OCI-LY7 (cell line): ENCODE data around the gene MAD2L2. TPM values are rescaled to one million over a fixed set of nuclear protein-coding genes. Genes with fewer than 3 reads are reported as not detected.

ENCODE experiments used
- BruUV-seq: library from RNA; stranded (reverse); fragments of 400-500 nt; replicated peaks from 2 replicates; lab custom pipeline; 2021; lab: Mats Ljungman, UMichigan
- CTCF ChIA-PET: fragments of 300-600 bp; sonication (Branson Sonifier 250); formaldehyde crosslinking; loops from one replicate; lab custom pipeline; 2022; ENCODE audit warnings: antibody characterized with exemption; ENCODE audit not compliant: unreplicated experiment; lab: Charles Lee
- POLR2A ChIA-PET: fragments of 300-600 bp; sonication (Branson Sonifier 250); formaldehyde crosslinking; loops from one replicate; lab custom pipeline; 2022; ENCODE audit warnings: antibody characterized with exemption; lab: Charles Lee
- DNase-seq: peaks from one replicate; pipeline ENCODE4 v3.0.0-alpha.2; 2015; ENCODE audit warnings: low spot score
- H2AFZ ChIP-seq: fragments of 200-600 bp; sonication (generic), shearing (Covaris generic); 2 replicates; pipeline ENCODE4 v1.6.1; 2014; ENCODE audit warnings: mild to moderate bottlenecking, antibody characterized with exemption, low read length, moderate library complexity
- H3K27ac ChIP-seq: fragments of 200-600 bp; sonication (generic); 2 replicates; pipeline ENCODE4 v1.5.1; 2014; ENCODE audit warnings: mixed run types, low read depth, mild to moderate bottlenecking, moderate library complexity, low read length, inconsistent platforms; ENCODE audit not compliant: poor library complexity, severe bottlenecking
- H3K36me3 ChIP-seq: fragments of 200-600 bp; sonication (generic); 2 replicates; pipeline ENCODE4 v1.6.1; 2014; ENCODE audit warnings: mild to moderate bottlenecking, antibody characterized with exemption, low read length, moderate library complexity, mixed read lengths; ENCODE audit not compliant: insufficient read depth
- H3K4me1 ChIP-seq: fragments of 200-600 bp; sonication (generic); 2 replicates; pipeline ENCODE4 v1.5.1; 2014; ENCODE audit warnings: mild to moderate bottlenecking, low read length; ENCODE audit not compliant: insufficient read depth, poor library complexity, severe bottlenecking
- H3K4me2 ChIP-seq: fragments of 200-600 bp; sonication (generic); 2 replicates; pipeline ENCODE4 v1.6.1; 2014; ENCODE audit warnings: mild to moderate bottlenecking, low read length
- H3K4me3 ChIP-seq: fragments of 200-600 bp; sonication (generic); 2 replicates; pipeline ENCODE4 v1.5.1; 2014; ENCODE audit warnings: mild to moderate bottlenecking, low read depth, low read length; ENCODE audit not compliant: poor library complexity, severe bottlenecking
- H3K79me2 ChIP-seq: fragments of 200-600 bp; sonication (generic); 2 replicates; pipeline ENCODE4 v1.6.1; 2016; ENCODE audit warnings: low read depth, mild to moderate bottlenecking, low read length, moderate library complexity, mixed read lengths; ENCODE audit not compliant: insufficient read depth
- H3K9me2 ChIP-seq: fragments of 200-600 bp; sonication (generic); 2 replicates; pipeline ENCODE4 v1.6.1; 2016; ENCODE audit warnings: mild to moderate bottlenecking, low read length, mixed read lengths; ENCODE audit not compliant: insufficient read depth
- H3K9me3 ChIP-seq: fragments of 200-600 bp; sonication (generic); 2 replicates; pipeline ENCODE4 v1.6.1; 2014; ENCODE audit warnings: mild to moderate bottlenecking, mixed run types, low read length, mixed read lengths
- H4K20me1 ChIP-seq: fragments of 200-600 bp; sonication (generic); 2 replicates; pipeline ENCODE4 v1.6.1; 2014; ENCODE audit warnings: mild to moderate bottlenecking, antibody characterized with exemption, low read length, moderate library complexity, mixed read lengths; ENCODE audit not compliant: insufficient read depth
- EZH2phosphoT487 ChIP-seq: fragments of 200-600 bp; sonication (generic); IDR thresholded peaks from 2 replicates; pipeline ENCODE4 v1.6.1; 2018; ENCODE audit warnings: low read depth, borderline replicate concordance, mild to moderate bottlenecking, mixed run types, antibody characterized with exemption, low read length, moderate library complexity, mixed read lengths
- intact Hi-C: fragments of 100-400 bp; cut with micrococcal nuclease; formaldehyde crosslinking; loops from one replicate; pipeline ENCODE4 v1.10.0; 2022; ENCODE audit not compliant: unreplicated experiment
- total RNA-seq, 2 experiments: library from RNA; depleted of rRNA in 1 of 2; stranded (reverse); fragments of >200 nt in 1 of 2; shearing (Covaris generic) in 1 of 2; gene quantifications; 2 replicates each; pipeline ENCODE4 v1.2.3, GENCODE V29; 2014 to 2022
- TF ChIP-seq, protein P1 (sequence below): fragments of 200-600 bp; sonication (generic); conservative IDR thresholded peaks from 2 replicates; pipeline ENCODE4 v1.5.1; 2014; ENCODE audit warnings: mild to moderate bottlenecking, antibody characterized with exemption, low read length, moderate library complexity, mixed read lengths

MAD2L2 gene
- total RNA-seq, 2 experiments from 2014 or later, result 89.7 to 144 TPM

DNA sequence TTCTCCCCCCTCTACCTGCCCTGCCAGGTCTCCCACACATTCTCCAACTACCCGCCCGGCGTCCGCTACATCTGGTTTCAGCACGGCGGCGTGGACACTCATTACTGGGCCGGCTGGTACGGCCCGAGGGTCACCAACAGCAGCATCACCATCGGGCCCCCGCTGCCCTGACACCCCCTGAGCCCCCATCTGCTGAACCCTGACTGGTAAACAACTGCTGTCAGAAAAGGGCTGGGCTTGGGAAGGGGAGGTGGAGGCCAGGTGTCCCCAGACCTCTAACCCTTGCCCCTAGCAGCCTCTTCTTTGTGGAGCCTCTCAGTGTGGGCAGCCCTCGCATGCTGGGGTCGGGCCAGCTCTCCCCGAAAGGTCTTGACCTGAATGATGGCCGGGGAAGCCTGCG, 19.8 kb downstream of the MAD2L2 start:
- H3K36me3 ChIP-seq, result peaks cover 7% of the 10 kb centered on the region; the same call in 1 of the 2 replicates
- no peaks in the 10 kb centered on the region for H4K20me1 ChIP-seq
- no peak overlapping the region for H2AFZ ChIP-seq
- no TSS peak for BruUV-seq
- POLR2A ChIA-PET, result interaction anchor here (0.7 kb wide), 1 partner anchor 16 kb away, joined by 3 read pairs; no protein-coding TSS in a partner anchor
- no peaks in the 10 kb centered on the region for H3K4me1 ChIP-seq
- H3K4me3 ChIP-seq, result no peak overlapping the region
- intact Hi-C loops, result no loop called here
- TF ChIP-seq, protein P1, sequence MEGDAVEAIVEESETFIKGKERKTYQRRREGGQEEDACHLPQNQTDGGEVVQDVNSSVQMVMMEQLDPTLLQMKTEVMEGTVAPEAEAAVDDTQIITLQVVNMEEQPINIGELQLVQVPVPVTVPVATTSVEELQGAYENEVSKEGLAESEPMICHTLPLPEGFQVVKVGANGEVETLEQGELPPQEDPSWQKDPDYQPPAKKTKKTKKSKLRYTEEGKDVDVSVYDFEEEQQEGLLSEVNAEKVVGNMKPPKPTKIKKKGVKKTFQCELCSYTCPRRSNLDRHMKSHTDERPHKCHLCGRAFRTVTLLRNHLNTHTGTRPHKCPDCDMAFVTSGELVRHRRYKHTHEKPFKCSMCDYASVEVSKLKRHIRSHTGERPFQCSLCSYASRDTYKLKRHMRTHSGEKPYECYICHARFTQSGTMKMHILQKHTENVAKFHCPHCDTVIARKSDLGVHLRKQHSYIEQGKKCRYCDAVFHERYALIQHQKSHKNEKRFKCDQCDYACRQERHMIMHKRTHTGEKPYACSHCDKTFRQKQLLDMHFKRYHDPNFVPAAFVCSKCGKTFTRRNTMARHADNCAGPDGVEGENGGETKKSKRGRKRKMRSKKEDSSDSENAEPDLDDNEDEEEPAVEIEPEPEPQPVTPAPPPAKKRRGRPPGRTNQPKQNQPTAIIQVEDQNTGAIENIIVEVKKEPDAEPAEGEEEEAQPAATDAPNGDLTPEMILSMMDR, result no peak
- TF ChIP-seq EZH2phosphoT487, result no peak
- H3K79me2 ChIP-seq, result no peaks in the 10 kb centered on the region
- H3K4me2 ChIP-seq, result no peak overlapping the region
- no peak overlapping the region for H3K27ac ChIP-seq
- CTCF ChIA-PET, result no interaction called here
- H3K9me2 ChIP-seq, result no peaks in the 10 kb centered on the region
- DNase-seq, result no peak
- H3K9me3 ChIP-seq, result no peaks in the 10 kb centered on the region

DNA sequence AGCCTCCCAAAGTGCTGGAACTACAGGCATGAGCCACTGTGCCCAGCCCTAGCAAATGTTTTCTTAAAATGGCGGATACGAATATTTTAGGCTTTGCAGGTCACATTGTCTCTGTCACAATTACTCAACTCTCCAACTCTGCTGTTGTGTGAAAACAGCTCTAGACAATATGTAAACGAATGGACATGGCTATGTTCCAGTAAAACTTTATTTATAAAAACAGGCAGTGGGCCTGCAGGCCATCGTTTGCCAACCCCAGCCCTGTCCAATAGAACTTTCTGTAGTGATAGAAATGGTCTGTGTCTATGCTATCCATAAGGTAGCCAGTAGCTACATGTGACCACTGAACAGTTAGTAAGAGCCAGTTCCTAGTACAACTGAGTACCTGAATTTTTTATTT, 21.2 kb downstream of the MAD2L2 start:
- ChIA-PET POLR2A (interaction anchor here (0.5 to 1.0 kb wide), 3 partner anchors 22 to 61 kb away, joined by 3 read pairs; no protein-coding TSS in a partner anchor), CTCF (no interaction called here)
- H3K9me2 ChIP-seq, result no peaks in the 10 kb centered on the region
- intact Hi-C loops, result loop anchor here (10.0 kb wide), 1 partner anchor 305 kb away; no protein-coding TSS in a partner anchor
- TF ChIP-seq, protein P1, result no peak
- no peak for TF ChIP-seq EZH2phosphoT487
- H3K36me3 ChIP-seq, result peaks cover 7% of the 10 kb centered on the region; the same call in 1 of the 2 replicates
- no peak overlapping the region for H3K4me2 ChIP-seq
- no peak for DNase-seq
- H3K27ac ChIP-seq, result no peak overlapping the region
- no peaks in the 10 kb centered on the region for H4K20me1 ChIP-seq
- no peaks in the 10 kb centered on the region for H3K9me3 ChIP-seq
- H3K4me1 ChIP-seq, result peaks cover 6% of the 10 kb centered on the region
- no peak overlapping the region for H2AFZ ChIP-seq
- H3K79me2 ChIP-seq, result no peaks in the 10 kb centered on the region
- BruUV-seq, result no TSS peak
- H3K4me3 ChIP-seq, result no peak overlapping the region

DNA sequence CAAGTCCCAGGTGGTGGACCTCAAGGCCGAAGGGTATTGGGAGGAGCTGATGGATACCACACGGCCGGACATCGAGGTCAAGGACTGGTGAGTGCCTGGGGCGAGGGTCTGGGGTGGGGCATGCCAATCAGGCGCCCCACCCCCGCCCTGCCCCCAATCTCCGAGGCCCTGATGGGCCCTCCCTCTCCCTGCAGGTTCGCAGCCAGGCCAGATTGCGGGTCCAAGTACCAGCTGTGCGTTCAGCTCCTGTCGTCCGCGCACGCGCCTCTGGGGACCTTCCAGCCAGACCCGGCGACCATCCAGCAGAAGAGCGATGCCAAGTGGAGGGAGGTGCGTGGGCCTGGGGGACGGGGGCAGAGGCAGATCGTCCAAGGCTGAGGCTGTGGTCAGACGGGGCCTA, 22.4 kb downstream of the MAD2L2 start:
- BruUV-seq, result no TSS peak
- peaks cover 7% of the 10 kb centered on the region; the same call in 1 of the 2 replicates for H3K36me3 ChIP-seq
- intact Hi-C loops, result loop anchor here (10.0 kb wide), 1 partner anchor 306 kb away; no protein-coding TSS in a partner anchor
- no peaks in the 10 kb centered on the region for H3K79me2 ChIP-seq
- CTCF ChIA-PET, result no interaction called here
- no peak overlapping the region for H3K4me3 ChIP-seq
- H3K4me2 ChIP-seq, result no peak overlapping the region
- H3K9me3 ChIP-seq, result no peaks in the 10 kb centered on the region
- H4K20me1 ChIP-seq, result no peaks in the 10 kb centered on the region
- no peak overlapping the region for H2AFZ ChIP-seq
- no peak overlapping the region for H3K27ac ChIP-seq
- no peaks in the 10 kb centered on the region for H3K9me2 ChIP-seq
- peaks cover 6% of the 10 kb centered on the region for H3K4me1 ChIP-seq
- no peak for DNase-seq
- POLR2A ChIA-PET, result interaction anchor here (0.7 kb wide), 1 partner anchor 478 kb away, joined by 3 read pairs; no protein-coding TSS in a partner anchor
- TF ChIP-seq EZH2phosphoT487, result no peak
